Nephron progenitor cell (in vitro differentiated cells): ENCODE data around the gene IGF2R.
A peak's percentile ranks its signal among the peaks of the same experiment; 100 is the strongest.

Experiments used
- DNase-seq: peaks from one replicate; pipeline ENCODE4 v3.0.0; 2021
- H3K27ac Mint-ChIP-seq: 2 replicates; pipeline ENCODE4 v1.8.0; 2021; ENCODE audit warnings: mild to moderate bottlenecking, moderate library complexity, mixed read lengths
- H3K27me3 Mint-ChIP-seq: 2 replicates; pipeline ENCODE4 v1.8.0; 2021; ENCODE audit warnings: mild to moderate bottlenecking, low read depth, mixed read lengths; ENCODE audit not compliant: poor library complexity
- H3K36me3 Mint-ChIP-seq: 2 replicates; pipeline ENCODE4 v1.8.0; 2021; ENCODE audit warnings: low read depth, mixed read lengths
- H3K4me1 Mint-ChIP-seq: 2 replicates; pipeline ENCODE4 v1.8.0; 2021; ENCODE audit warnings: mixed read lengths
- H3K4me3 Mint-ChIP-seq: 2 replicates; pipeline ENCODE4 v1.8.0; 2021; ENCODE audit warnings: mild to moderate bottlenecking, moderate library complexity, mixed read lengths
- H3K9me3 Mint-ChIP-seq: 2 replicates; pipeline ENCODE4 v1.8.0; 2021; ENCODE audit warnings: mild to moderate bottlenecking, moderate library complexity, mixed read lengths
- CTCF ChIP-seq: fragments of 200-600 bp; sonication (generic); IDR thresholded peaks from 2 replicates; pipeline ENCODE4 v1.5.0; 2021; ENCODE audit warnings: antibody characterized with exemption

Gene IGF2R

GRCh38 chr6:159982731-159983506 is 14.0 kb downstream of the IGF2R start:
- H3K36me3 Mint-ChIP-seq, result peaks cover 9% of the 10 kb centered on the region
- H3K27ac Mint-ChIP-seq, result no peak overlapping the region
- no peak overlapping the region for H3K4me3 Mint-ChIP-seq
- H3K4me1 Mint-ChIP-seq, result peaks cover 50% of the 10 kb centered on the region
- H3K27me3 Mint-ChIP-seq, result no peaks in the 10 kb centered on the region
- DNase-seq, result no peak
- no peaks in the 10 kb centered on the region for H3K9me3 Mint-ChIP-seq
- TF ChIP-seq CTCF, result no peak

- peak overlapping the region; percentile 0 for H3K27ac Mint-ChIP-seq
- no peak for DNase-seq
- no peaks in the 10 kb centered on the region for H3K9me3 Mint-ChIP-seq
- H3K27me3 Mint-ChIP-seq, result no peaks in the 10 kb centered on the region
- H3K36me3 Mint-ChIP-seq, result peaks cover 14% of the 10 kb centered on the region
- H3K4me1 Mint-ChIP-seq, result peaks cover 42% of the 10 kb centered on the region
- no peak for TF ChIP-seq CTCF
- no peak overlapping the region for H3K4me3 Mint-ChIP-seq
These were observed 14.8 kb downstream of the IGF2R start for GRCh38 chr6:159983641-159984080.

- DNase-seq, result no peak
- Mint-ChIP-seq H3K36me3 (peaks cover 13% of the 10 kb centered on the region), H3K27me3 (no peaks in the 10 kb centered on the region), H3K4me1 (peaks cover 35% of the 10 kb centered on the region), H3K4me3 (no peak overlapping the region), H3K27ac (no peak overlapping the region), H3K9me3 (no peaks in the 10 kb centered on the region)
- no peak for TF ChIP-seq CTCF
These were observed 15.4 kb downstream of the IGF2R start for GRCh38 chr6:159984268-159984786.

- no peak for TF ChIP-seq CTCF
- Mint-ChIP-seq H3K9me3 (no peaks in the 10 kb centered on the region), H3K36me3 (peaks cover 10% of the 10 kb centered on the region), H3K27ac (no peak overlapping the region), H3K27me3 (no peaks in the 10 kb centered on the region), H3K4me1 (peaks cover 31% of the 10 kb centered on the region), H3K4me3 (no peak overlapping the region)
- no peak for DNase-seq
These were observed 16.5 kb downstream of the IGF2R start for GRCh38 chr6:159985296-159985945.

GRCh38 chr6:159988983-159989454 is 20.1 kb downstream of the IGF2R start:
- no peaks in the 10 kb centered on the region for H3K27me3 Mint-ChIP-seq
- no peak for DNase-seq
- peaks cover 10% of the 10 kb centered on the region for H3K4me1 Mint-ChIP-seq
- no peak for TF ChIP-seq CTCF
- H3K4me3 Mint-ChIP-seq, result no peak overlapping the region
- H3K27ac Mint-ChIP-seq, result no peak overlapping the region
- peaks cover 39% of the 10 kb centered on the region for H3K36me3 Mint-ChIP-seq
- H3K9me3 Mint-ChIP-seq, result peaks cover 11% of the 10 kb centered on the region
